HEK293 (cell line): Measurements from ENCODE around the gene DNAJC17.

Experiments
- BCL11A ChIP-seq: fragments of 450-650 bp; formaldehyde crosslinking; IDR thresholded peaks from 2 replicates; pipeline ENCODE4 v1.5.1; 2016; ENCODE audit warnings: low read depth, missing biosample characterization, missing genetic modification characterization
- CTCF ChIP-seq: fragments of 450-650 bp; formaldehyde crosslinking; IDR thresholded peaks from 2 replicates; pipeline ENCODE4 v1.5.1; 2016; ENCODE audit warnings: missing biosample characterization, missing genetic modification characterization
- OVOL3 ChIP-seq: fragments of 450-650 bp; formaldehyde crosslinking; IDR thresholded peaks from 2 replicates; pipeline ENCODE4 v1.5.1; 2016; ENCODE audit warnings: missing biosample characterization, missing genetic modification characterization
- TRIM28 ChIP-seq: IDR thresholded peaks from 2 replicates; pipeline ENCODE4 v1.6.1; 2011; ENCODE audit warnings: low read length, control low read depth, borderline replicate concordance
- YY1 ChIP-seq: fragments of 450-650 bp; formaldehyde crosslinking; IDR thresholded peaks from 2 replicates; pipeline ENCODE4 v1.5.1; 2018; ENCODE audit warnings: missing biosample characterization, missing genetic modification characterization
- ZNF239 ChIP-seq: fragments of 450-650 bp; formaldehyde crosslinking; IDR thresholded peaks from 2 replicates; pipeline ENCODE4 v1.5.1; 2016; ENCODE audit warnings: missing biosample characterization, missing genetic modification characterization
- ZNF24 ChIP-seq: fragments of 450-650 bp; formaldehyde crosslinking; IDR thresholded peaks from 2 replicates; pipeline ENCODE4 v1.5.1; 2016; ENCODE audit warnings: missing biosample characterization, missing genetic modification characterization
- ZNF266 ChIP-seq: fragments of 450-650 bp; formaldehyde crosslinking; IDR thresholded peaks from 2 replicates; pipeline ENCODE4 v1.5.1; 2016; ENCODE audit warnings: missing biosample characterization, missing genetic modification characterization, low read depth
- ZNF362 ChIP-seq: fragments of 450-650 bp; formaldehyde crosslinking; IDR thresholded peaks from 2 replicates; pipeline ENCODE4 v1.5.1; 2016; ENCODE audit warnings: missing biosample characterization, missing genetic modification characterization
- ZSCAN4 ChIP-seq: fragments of 450-650 bp; formaldehyde crosslinking; IDR thresholded peaks from 2 replicates; pipeline ENCODE4 v1.5.1; 2017; ENCODE audit warnings: missing biosample characterization, missing genetic modification characterization

GRCh38 chr15:40776537-40777141 is 30.6 kb downstream of the DNAJC17 start:
- TF ChIP-seq YY1 (tag by site-specific recombination) (no peak), CTCF (tag by site-specific recombination) (no peak), ZNF24 (no peak), BCL11A (tag by site-specific recombination) (no peak), ZNF362 (no peak), TRIM28 (no peak), ZNF266 (tag by site-specific recombination) (no peak), ZSCAN4 (tag by site-specific recombination) (no peak), ZNF239 (tag by site-specific recombination) (no peak), OVOL3 (tag by site-specific recombination) (no peak)
